GM10266 (cell line): ENCODE data around the gene OPHN1.
"Not testable (repeated sequence)": the region's sequence is repeated elsewhere in the genome, so short reads cannot be mapped to it uniquely, and the experiment has no call there.

Source experiments
- DNase-seq: peaks from one replicate; pipeline ENCODE4 v3.0.0; 2012; ENCODE audit errors: extremely low spot score
- CTCF ChIP-seq: IDR thresholded peaks from 2 replicates; pipeline ENCODE4 v1.5.1; 2012; ENCODE audit warnings: mild to moderate bottlenecking, low read depth; ENCODE audit not compliant: control insufficient read depth, insufficient read depth; ENCODE audit errors: missing control alignments

Gene OPHN1

GRCh38 chrX:68402094-68402493 is 31.2 kb downstream of the OPHN1 start:
- TF ChIP-seq CTCF = no peak
- no peak for DNase-seq

GRCh38 chrX:68398291-68398690 is 35.0 kb downstream of the OPHN1 start:
- TF ChIP-seq CTCF = no peak
- no peak for DNase-seq

- DNase-seq = no peak
- no peak for TF ChIP-seq CTCF
Observed at GRCh38 chrX:68396953-68397352, 36.3 kb downstream of the OPHN1 start.

- DNase-seq = not testable (repeated sequence)
Observed at GRCh38 chrX:68389419-68389960, 43.8 kb downstream of the OPHN1 start.

- no peak for DNase-seq
- TF ChIP-seq CTCF = no peak
Observed at GRCh38 chrX:68387776-68388175, 45.5 kb downstream of the OPHN1 start.

GRCh38 chrX:68383540-68383939 is 49.8 kb downstream of the OPHN1 start:
- no peak for TF ChIP-seq CTCF
- DNase-seq = no peak

GRCh38 chrX:68377579-68377978 is 55.7 kb downstream of the OPHN1 start:
- DNase-seq = not testable (repeated sequence)

- DNase-seq = no peak
- TF ChIP-seq CTCF = no peak
Observed at GRCh38 chrX:68376373-68376772, 56.9 kb downstream of the OPHN1 start.
